GM18511 (cell line): ENCODE data around the gene CLCA2.
A peak's percentile ranks its signal among the peaks of the same experiment; 100 is the strongest.

Experiments used
- ATAC-seq: cut with Tn5 transposase; IDR thresholded peaks from one replicate; pipeline ENCODE4 v1.9.1; 2021; ENCODE audit warnings: mild to moderate bottlenecking, moderate library complexity; ENCODE audit not compliant: unreplicated experiment

CLCA2 gene

GRCh38 chr1:86423873-86424272 lies at the start of gene CLCA2:
TSS of gene CLCA2 (plus strand) at chr1:86424171. CDS start at chr1:86424248, 77 bp downstream.
- no peak for ATAC-seq

- ATAC-seq, result no peak
Measured at GRCh38 chr1:86375688-86376087, 48.3 kb upstream of the CLCA2 start.

GRCh38 chr1:86377341-86377740 lies 46.6 kb upstream of the CLCA2 start:
- ATAC-seq, result no peak

- no peak for ATAC-seq
Measured at GRCh38 chr1:86378813-86379212, 45.2 kb upstream of the CLCA2 start.

- peak; percentile 79 for ATAC-seq
Measured at GRCh38 chr1:86380257-86380861, 43.6 kb upstream of the CLCA2 start.

- ATAC-seq, result no peak
Measured at GRCh38 chr1:86381223-86381622, 42.7 kb upstream of the CLCA2 start.

GRCh38 chr1:86382878-86383277 lies 41.1 kb upstream of the CLCA2 start:
- peak; percentile 58 for ATAC-seq

GRCh38 chr1:86387916-86388627 lies 35.9 kb upstream of the CLCA2 start:
- no peak for ATAC-seq

GRCh38 chr1:86388777-86389176 lies 35.2 kb upstream of the CLCA2 start:
- no peak for ATAC-seq

GRCh38 chr1:86389307-86389706 lies 34.7 kb upstream of the CLCA2 start:
- ATAC-seq, result peak; percentile 90

GRCh38 chr1:86394416-86394815 lies 29.6 kb upstream of the CLCA2 start:
- no peak for ATAC-seq

GRCh38 chr1:86395751-86396497 lies 28.0 kb upstream of the CLCA2 start, which contains the start of gene ODF2L:
TSS of gene ODF2L (minus strand) at chr1:86396323. CDS start at chr1:86387027, 9,296 bp downstream.
- ATAC-seq, result peak; percentile 100

- ATAC-seq, result peak; percentile 31
Measured at GRCh38 chr1:86396498-86396890, 27.5 kb upstream of the CLCA2 start.

- no peak for ATAC-seq
Measured at GRCh38 chr1:86409416-86410021, 14.5 kb upstream of the CLCA2 start.

- ATAC-seq, result no peak
Measured at GRCh38 chr1:86410879-86411278, 13.1 kb upstream of the CLCA2 start.

GRCh38 chr1:86416343-86416742 lies 7.6 kb upstream of the CLCA2 start:
- ATAC-seq, result no peak

- peak; percentile 97 for ATAC-seq
Measured at GRCh38 chr1:86419277-86419903, 4.6 kb upstream of the CLCA2 start.

- ATAC-seq, result no peak
Measured at GRCh38 chr1:86421601-86422280, 2.2 kb upstream of the CLCA2 start.

GRCh38 chr1:86423473-86423872 lies 498 bp upstream of the CLCA2 start:
- ATAC-seq, result no peak

GRCh38 chr1:86429122-86429725 lies 5.3 kb downstream of the CLCA2 start:
- ATAC-seq, result no peak
